Keratinocyte (primary cell): ENCODE measurements around the gene MAGI2. TPM values are rescaled to one million over a fixed set of nuclear protein-coding genes. Genes with fewer than 3 reads are reported as not detected.

Experiments used
- DNase-seq: peaks from one replicate; pipeline ENCODE4 v3.0.0-alpha.2; 2011; ENCODE audit warnings: low read depth, missing footprints, low spot score
- FAIRE-seq: peaks from 2 replicates; lab custom pipeline; 2011; peaks lifted over from hg19 to GRCh38; lab: Jason Lieb, UNC
- H2AFZ ChIP-seq: 2 replicates; pipeline ENCODE4 v1.6.0; 2012; ENCODE audit warnings: low read length, control low read depth, inconsistent platforms; ENCODE audit not compliant: control insufficient read depth
- H3K27ac ChIP-seq: 2 replicates; pipeline ENCODE4 v1.5.1; 2011; ENCODE audit warnings: low read length; ENCODE audit not compliant: control insufficient read depth, insufficient read depth
- H3K27me3 ChIP-seq: 3 replicates; pipeline ENCODE4 v1.6.0; 2011; ENCODE audit warnings: low read length; ENCODE audit not compliant: control insufficient read depth, insufficient read depth; ENCODE audit errors: extremely low read depth
- H3K36me3 ChIP-seq, 2 experiments: 2 replicates in 1 of 2; 3 replicates in 1 of 2; pipeline ENCODE4 v1.5.1; 2011; ENCODE audit warnings: low read length in 2 of 2, mild to moderate bottlenecking in 1 of 2; ENCODE audit not compliant: control insufficient read depth in 2 of 2, insufficient read depth in 2 of 2; ENCODE audit errors: extremely low read depth in 1 of 2
- H3K4me1 ChIP-seq: 3 replicates; pipeline ENCODE4 v1.5.1; 2011; ENCODE audit warnings: low read length; ENCODE audit not compliant: control insufficient read depth, insufficient read depth; ENCODE audit errors: extremely low read depth
- H3K4me2 ChIP-seq: 3 replicates; pipeline ENCODE4 v1.6.0; 2011; ENCODE audit warnings: low read depth, low read length; ENCODE audit not compliant: control insufficient read depth, insufficient read depth; ENCODE audit errors: extremely low read depth
- H3K4me3 ChIP-seq, 3 experiments: fragments of 200-600 bp in 1 of 3; sonication (generic) in 1 of 3; 2 replicates in 2 of 3; 3 replicates in 1 of 3; pipeline ENCODE4 v1.5.1; 2011 to 2016; ENCODE audit warnings: low read length in 3 of 3, mild to moderate bottlenecking in 3 of 3, control low read depth in 2 of 3, inconsistent platforms in 1 of 3, low read depth in 1 of 3, mixed read lengths in 1 of 3, mixed run types in 1 of 3, moderate library complexity in 1 of 3; ENCODE audit not compliant: control insufficient read depth in 2 of 3, insufficient read depth in 2 of 3; ENCODE audit errors: extremely low read depth in 1 of 3
- H3K79me2 ChIP-seq: 2 replicates; pipeline ENCODE4 v1.6.0; 2012; ENCODE audit warnings: low read length; ENCODE audit not compliant: control insufficient read depth, insufficient read depth
- H3K9ac ChIP-seq: 3 replicates; pipeline ENCODE4 v1.6.0; 2011; ENCODE audit warnings: low read length; ENCODE audit not compliant: control insufficient read depth, insufficient read depth; ENCODE audit errors: extremely low read depth
- H3K9me1 ChIP-seq: 3 replicates; pipeline ENCODE4 v1.6.0; 2011; ENCODE audit warnings: low read length; ENCODE audit not compliant: control insufficient read depth, insufficient read depth; ENCODE audit errors: extremely low read depth
- H3K9me3 ChIP-seq: 2 replicates; pipeline ENCODE4 v1.5.1; 2012; ENCODE audit warnings: low read depth, low read length; ENCODE audit not compliant: control insufficient read depth
- H4K20me1 ChIP-seq: 3 replicates; pipeline ENCODE4 v1.6.0; 2011; ENCODE audit warnings: low read length; ENCODE audit not compliant: control insufficient read depth, insufficient read depth; ENCODE audit errors: extremely low read depth
- CTCF ChIP-seq, 3 experiments: IDR thresholded peaks in 1 of 3; conservative IDR thresholded peaks in 1 of 3; optimal IDR thresholded peaks in 1 of 3; 2 replicates in 2 of 3; 3 replicates in 1 of 3; pipeline versions ENCODE3 to v1.5.1; 2011; ENCODE audit warnings: low read length in 3 of 3, mild to moderate bottlenecking in 3 of 3, moderate library complexity in 2 of 3, control low read depth in 1 of 3, inconsistent platforms in 1 of 3; ENCODE audit not compliant: insufficient read depth in 2 of 3; ENCODE audit errors: extremely low read depth in 1 of 3
- EZH2 ChIP-seq: IDR thresholded peaks from one replicate; pipeline ENCODE4 v1.6.1; 2012; ENCODE audit warnings: inconsistent platforms, mild to moderate bottlenecking, low read length, moderate library complexity
- dilution Hi-C: fragments of 300-500 bp; cut with MboI; formaldehyde crosslinking; loops from one replicate; pipeline ENCODE4 v1.7.0; 2020; ENCODE audit warnings: low sequenced_read_pairs; ENCODE audit not compliant: extremely low pct_ligation_motif_present
- polyA plus RNA-seq, 5 experiments: library from polyadenylated mRNA; depleted of rRNA in 3 of 5; stranded (reverse) in 3 of 5; stranded (forward) in 1 of 5; unstranded in 1 of 5; fragments of >200 nt; gene quantifications; 1 replicate in 1 of 5; 2 replicates in 3 of 5; 3 replicates in 1 of 5; pipeline versions ENCODE4 v1.2.1 to v1.2.3, GENCODE V29; 2011 to 2012; ENCODE audit warnings: missing spikeins in 2 of 5, low read depth in 1 of 5, low replicate concordance in 1 of 5

The MAGI2 gene
- polyA plus RNA-seq, 1 donor (not counting 4 experiments of a cell fraction or from before 2014, with no cell fraction given), result 0.07 TPM

GRCh38 chr7:79334841-79335240 lies 118.6 kb downstream of the MAGI2 start:
- no peak for TF ChIP-seq CTCF (optimal IDR thresholded peaks at IDR 0.05 in 1 of 3, IDR thresholded peaks at IDR 0.05 in 1 of 3, conservative IDR thresholded peaks at IDR 0.05 in 1 of 3; ENCODE audit: extremely low read depth in 1 of 3, insufficient read depth in 2 of 3, low read length in 3 of 3)
- no peak for TF ChIP-seq EZH2
- no peak overlapping the region for H3K27ac ChIP-seq
- FAIRE-seq (no peak), DNase-seq (no peak)
- no peaks in the 10 kb centered on the region for H3K9me3 ChIP-seq
- no peak overlapping the region for H3K9ac ChIP-seq
- no peak overlapping the region for H3K4me3 ChIP-seq
- no peaks in the 10 kb centered on the region for H3K27me3 ChIP-seq
- H3K4me2 ChIP-seq, result no peak overlapping the region
- H3K36me3 ChIP-seq, result no peaks in the 10 kb centered on the region
- H4K20me1 ChIP-seq, result no peaks in the 10 kb centered on the region
- H3K9me1 ChIP-seq, result no peaks in the 10 kb centered on the region
- no peaks in the 10 kb centered on the region for H3K79me2 ChIP-seq
- no peaks in the 10 kb centered on the region for H3K4me1 ChIP-seq
- dilution Hi-C loops, result no loop called here
- H2AFZ ChIP-seq, result no peak overlapping the region

DNA sequence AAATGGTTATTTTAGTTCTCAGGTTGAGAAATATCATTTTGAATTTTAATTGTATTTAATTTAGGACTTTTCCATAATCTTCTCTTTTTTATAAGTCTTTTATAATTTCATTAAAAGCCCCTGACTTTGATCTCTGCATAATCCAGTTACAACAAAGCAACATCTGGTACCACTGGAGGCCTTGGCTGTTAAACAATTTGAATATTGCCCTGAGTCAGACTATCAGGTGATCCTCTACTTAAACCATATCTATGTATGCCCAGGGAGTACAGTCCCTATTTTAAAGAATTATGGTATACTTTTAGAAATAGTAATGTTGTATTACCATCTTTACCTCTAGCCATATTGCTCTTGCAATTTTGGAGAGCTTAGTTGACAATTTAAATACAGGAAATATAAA lies 119.1 kb downstream of the MAGI2 start:
- FAIRE-seq, result no peak
- no peaks in the 10 kb centered on the region for H4K20me1 ChIP-seq
- dilution Hi-C loops, result no loop called here
- no peak for DNase-seq
- H3K9me1 ChIP-seq, result no peaks in the 10 kb centered on the region
- no peaks in the 10 kb centered on the region for H3K4me1 ChIP-seq
- TF ChIP-seq EZH2, result no peak
- TF ChIP-seq CTCF (optimal IDR thresholded peaks at IDR 0.05 in 1 of 3, IDR thresholded peaks at IDR 0.05 in 1 of 3, conservative IDR thresholded peaks at IDR 0.05 in 1 of 3; ENCODE audit: extremely low read depth in 1 of 3, insufficient read depth in 2 of 3, low read length in 3 of 3), result no peak
- no peaks in the 10 kb centered on the region for H3K36me3 ChIP-seq
- H3K27me3 ChIP-seq, result no peaks in the 10 kb centered on the region
- no peaks in the 10 kb centered on the region for H3K79me2 ChIP-seq
- H3K4me3 ChIP-seq, result no peak overlapping the region
- H3K9ac ChIP-seq, result no peak overlapping the region
- no peaks in the 10 kb centered on the region for H3K9me3 ChIP-seq
- no peak overlapping the region for H3K27ac ChIP-seq
- H3K4me2 ChIP-seq, result no peak overlapping the region
- no peak overlapping the region for H2AFZ ChIP-seq
